ENCODE results near the gene WDR70.
"Not testable (repeated sequence)": the region's sequence is repeated elsewhere in the genome, so short reads cannot be mapped to it uniquely, and the experiment has no call there.

The WDR70 gene

GRCh38 chr5:37786416-37786815 lies 407.3 kb downstream of the WDR70 start:
- DNase-seq (ENCODE audit: low read depth): no peak
- Histone ChIP-seq H3K4me3 (ENCODE audit: low read length) (no peak overlapping the region), H3K27me3 (replicated peaks; ENCODE audit: control insufficient read depth, insufficient read depth, low read length) (no peaks in the 10 kb centered on the region), H3K36me3 (ENCODE audit: control insufficient read depth, insufficient read depth, low read length, severe bottlenecking) (no peaks in the 10 kb centered on the region), H3K4me1 (ENCODE audit: control insufficient read depth, insufficient read depth, low read length) (peaks cover 16% of the 10 kb centered on the region), H3K9ac (ENCODE audit: low read length) (no peak overlapping the region), H3K9me3 (ENCODE audit: control insufficient read depth, low read length) (no peaks in the 10 kb centered on the region)

DNA sequence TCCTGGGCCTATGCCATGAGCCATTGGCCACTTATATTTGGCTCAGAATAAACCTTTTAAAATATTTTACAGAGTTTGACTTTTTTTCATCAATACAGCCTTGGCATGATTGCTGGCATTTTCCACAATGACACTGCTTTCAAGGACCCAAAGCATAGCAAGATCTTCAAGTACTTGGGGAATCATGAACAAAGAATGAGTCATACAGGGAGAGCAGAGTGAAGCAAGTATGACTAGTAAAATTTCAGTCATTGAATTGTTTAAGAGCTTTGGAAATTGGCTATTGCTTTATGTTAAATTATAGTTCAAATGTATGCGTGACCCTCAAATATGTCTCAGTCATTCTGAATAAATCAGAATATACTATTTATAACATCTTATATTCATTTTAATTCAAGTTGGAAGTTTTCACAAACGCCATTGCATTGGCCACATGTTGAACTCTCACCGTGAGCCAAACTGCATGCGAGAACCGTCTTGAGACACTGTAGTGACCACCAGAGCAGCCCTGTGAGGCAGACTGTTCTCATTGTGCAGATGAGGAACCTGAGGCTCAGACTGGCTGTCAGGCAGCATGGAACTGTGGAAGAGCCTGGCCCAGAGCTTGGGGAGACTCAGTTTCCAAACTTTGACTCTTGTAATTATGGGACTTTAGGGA lies 407.9 kb downstream of the WDR70 start:
- peak; percentile 59 for DNase-seq (ENCODE audit: low read depth)
- H3K4me1 ChIP-seq (ENCODE audit: control insufficient read depth, insufficient read depth, low read length): peaks cover 16% of the 10 kb centered on the region
- no peak overlapping the region for H3K4me3 ChIP-seq (ENCODE audit: low read length)
- no peak overlapping the region for H3K9ac ChIP-seq (ENCODE audit: low read length)
- no peaks in the 10 kb centered on the region for H3K9me3 ChIP-seq (ENCODE audit: control insufficient read depth, low read length)
- H3K27me3 ChIP-seq (replicated peaks; ENCODE audit: control insufficient read depth, insufficient read depth, low read length): no peaks in the 10 kb centered on the region
- no peaks in the 10 kb centered on the region for H3K36me3 ChIP-seq (ENCODE audit: control insufficient read depth, insufficient read depth, low read length, severe bottlenecking)

GRCh38 chr5:37787742-37788141 lies 408.6 kb downstream of the WDR70 start:
- no peaks in the 10 kb centered on the region for H3K9me3 ChIP-seq (ENCODE audit: control insufficient read depth, low read length)
- H3K36me3 ChIP-seq (ENCODE audit: control insufficient read depth, insufficient read depth, low read length, severe bottlenecking): no peaks in the 10 kb centered on the region
- no peaks in the 10 kb centered on the region for H3K27me3 ChIP-seq (replicated peaks; ENCODE audit: control insufficient read depth, insufficient read depth, low read length)

GRCh38 chr5:37789991-37790390 lies 410.9 kb downstream of the WDR70 start:
- peaks cover 16% of the 10 kb centered on the region for H3K4me1 ChIP-seq (ENCODE audit: control insufficient read depth, insufficient read depth, low read length)
- no peak overlapping the region for H3K4me3 ChIP-seq (ENCODE audit: low read length)
- no peaks in the 10 kb centered on the region for H3K36me3 ChIP-seq (ENCODE audit: control insufficient read depth, insufficient read depth, low read length, severe bottlenecking)
- no peak for DNase-seq (ENCODE audit: low read depth)
- H3K9me3 ChIP-seq (ENCODE audit: control insufficient read depth, low read length): peaks cover 8% of the 10 kb centered on the region
- H3K9ac ChIP-seq (ENCODE audit: low read length): no peak overlapping the region
- H3K27me3 ChIP-seq (replicated peaks; ENCODE audit: control insufficient read depth, insufficient read depth, low read length): no peaks in the 10 kb centered on the region

More at GRCh38 chr5:37787742-37788141, 408.6 kb downstream of the WDR70 start:
- no peak for DNase-seq (ENCODE audit: low read depth)
- H3K9ac ChIP-seq (ENCODE audit: low read length): no peak overlapping the region
- H3K4me3 ChIP-seq (ENCODE audit: low read length): no peak overlapping the region
- H3K4me1 ChIP-seq (ENCODE audit: control insufficient read depth, insufficient read depth, low read length): peaks cover 16% of the 10 kb centered on the region

DNA sequence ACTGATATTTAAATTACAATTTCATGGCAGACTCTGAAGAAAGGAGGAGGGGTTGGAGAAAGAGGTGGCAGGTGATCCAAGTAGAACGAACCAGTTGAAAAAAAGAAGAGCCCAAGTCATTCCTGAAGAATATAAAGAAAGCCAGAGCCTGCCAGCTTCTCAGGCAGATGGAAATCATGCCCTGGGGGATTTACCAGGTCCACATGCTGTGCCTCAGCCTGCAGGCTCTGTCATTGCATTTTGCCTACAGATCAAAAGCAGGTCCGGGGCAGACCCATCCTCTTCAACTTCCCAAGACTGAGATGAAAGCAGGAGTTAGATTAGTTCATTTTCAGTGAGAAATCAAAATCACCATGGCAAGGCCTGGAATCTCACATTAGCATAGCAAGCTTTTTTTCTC lies 412.2 kb downstream of the WDR70 start:
- DNase-seq (ENCODE audit: low read depth): no peak
- no peak overlapping the region for H3K9ac ChIP-seq (ENCODE audit: low read length)
- no peaks in the 10 kb centered on the region for H3K27me3 ChIP-seq (replicated peaks; ENCODE audit: control insufficient read depth, insufficient read depth, low read length)
- H3K9me3 ChIP-seq (ENCODE audit: control insufficient read depth, low read length): peaks cover 17% of the 10 kb centered on the region
- peaks cover 16% of the 10 kb centered on the region for H3K4me1 ChIP-seq (ENCODE audit: control insufficient read depth, insufficient read depth, low read length)
- no peaks in the 10 kb centered on the region for H3K36me3 ChIP-seq (ENCODE audit: control insufficient read depth, insufficient read depth, low read length, severe bottlenecking)
- H3K4me3 ChIP-seq (ENCODE audit: low read length): no peak overlapping the region

DNA sequence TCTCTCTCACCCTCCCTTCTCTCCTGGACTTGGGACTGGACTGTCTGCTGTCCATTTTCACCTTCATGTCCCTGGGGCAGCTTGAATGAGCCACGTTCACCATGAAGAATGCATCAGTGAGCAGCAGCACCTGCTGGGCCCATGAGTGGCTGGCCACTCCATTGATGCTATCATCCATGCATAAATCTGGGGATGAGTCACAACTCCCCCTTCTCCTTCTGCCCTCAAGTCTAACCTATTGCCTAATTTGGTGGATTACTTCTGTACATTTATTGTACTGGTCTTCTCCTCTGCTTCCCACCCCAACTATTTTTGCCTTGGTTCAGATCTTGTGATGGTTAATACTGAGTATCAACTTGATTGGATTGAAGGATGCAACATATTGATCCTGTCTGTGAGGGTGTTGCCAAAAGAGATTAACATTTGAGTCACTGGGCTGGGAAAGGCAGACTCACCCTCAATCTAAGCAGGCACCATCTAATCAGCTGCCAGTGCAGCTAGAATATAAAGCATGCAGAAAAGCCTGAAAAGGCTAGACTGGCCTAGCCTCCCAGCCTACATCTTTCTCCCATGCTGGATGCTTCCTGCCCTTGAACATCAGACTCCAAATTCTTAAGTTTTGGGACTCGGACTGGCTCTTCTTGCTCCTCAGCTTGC lies 414.0 kb downstream of the WDR70 start:
- Histone ChIP-seq H3K27me3 (replicated peaks; ENCODE audit: control insufficient read depth, insufficient read depth, low read length) (no peaks in the 10 kb centered on the region), H3K9ac (ENCODE audit: low read length) (no peak overlapping the region), H3K4me3 (ENCODE audit: low read length) (no peak overlapping the region), H3K36me3 (ENCODE audit: control insufficient read depth, insufficient read depth, low read length, severe bottlenecking) (no peaks in the 10 kb centered on the region), H3K4me1 (ENCODE audit: control insufficient read depth, insufficient read depth, low read length) (peaks cover 3% of the 10 kb centered on the region), H3K9me3 (ENCODE audit: control insufficient read depth, low read length) (peaks cover 17% of the 10 kb centered on the region)
- DNase-seq (ENCODE audit: low read depth): peak; percentile 33

GRCh38 chr5:37795292-37795691 lies 416.2 kb downstream of the WDR70 start:
- not testable (repeated sequence) for H3K9ac ChIP-seq (ENCODE audit: low read length); H3K36me3 ChIP-seq (ENCODE audit: control insufficient read depth, insufficient read depth, low read length, severe bottlenecking); H3K4me3 ChIP-seq (ENCODE audit: low read length); DNase-seq (ENCODE audit: low read depth); H3K4me1 ChIP-seq (ENCODE audit: control insufficient read depth, insufficient read depth, low read length); H3K27me3 ChIP-seq (replicated peaks; ENCODE audit: control insufficient read depth, insufficient read depth, low read length)
- H3K9me3 ChIP-seq (ENCODE audit: control insufficient read depth, low read length): peaks cover 18% of the 10 kb centered on the region

- H3K9ac ChIP-seq (ENCODE audit: low read length); H3K4me3 ChIP-seq (ENCODE audit: low read length); DNase-seq (ENCODE audit: low read depth); H3K36me3 ChIP-seq (ENCODE audit: control insufficient read depth, insufficient read depth, low read length, severe bottlenecking); H3K27me3 ChIP-seq (replicated peaks; ENCODE audit: control insufficient read depth, insufficient read depth, low read length); H3K4me1 ChIP-seq (ENCODE audit: control insufficient read depth, insufficient read depth, low read length): not testable (repeated sequence)
- peaks cover 26% of the 10 kb centered on the region for H3K9me3 ChIP-seq (ENCODE audit: control insufficient read depth, low read length)
Measured at GRCh38 chr5:37796435-37796834, 417.3 kb downstream of the WDR70 start.

- Histone ChIP-seq H3K4me1 (ENCODE audit: control insufficient read depth, insufficient read depth, low read length) (no peaks in the 10 kb centered on the region), H3K4me3 (ENCODE audit: low read length) (no peak overlapping the region), H3K36me3 (ENCODE audit: control insufficient read depth, insufficient read depth, low read length, severe bottlenecking) (no peaks in the 10 kb centered on the region), H3K9ac (ENCODE audit: low read length) (no peak overlapping the region), H3K9me3 (ENCODE audit: control insufficient read depth, low read length) (peaks cover 18% of the 10 kb centered on the region), H3K27me3 (replicated peaks; ENCODE audit: control insufficient read depth, insufficient read depth, low read length) (no peaks in the 10 kb centered on the region)
- no peak for DNase-seq (ENCODE audit: low read depth)
Measured at GRCh38 chr5:37799865-37800421, 420.8 kb downstream of the WDR70 start.

GRCh38 chr5:37801521-37801920 lies 422.4 kb downstream of the WDR70 start:
- DNase-seq (ENCODE audit: low read depth): no peak
- Histone ChIP-seq H3K36me3 (ENCODE audit: control insufficient read depth, insufficient read depth, low read length, severe bottlenecking) (no peaks in the 10 kb centered on the region), H3K4me1 (ENCODE audit: control insufficient read depth, insufficient read depth, low read length) (no peaks in the 10 kb centered on the region), H3K4me3 (ENCODE audit: low read length) (no peak overlapping the region), H3K27me3 (replicated peaks; ENCODE audit: control insufficient read depth, insufficient read depth, low read length) (no peaks in the 10 kb centered on the region), H3K9me3 (ENCODE audit: control insufficient read depth, low read length) (peaks cover 8% of the 10 kb centered on the region), H3K9ac (ENCODE audit: low read length) (no peak overlapping the region)

Measured in adipocyte (in vitro differentiated cells).